ENCODE data around the gene TRAPPC6A. TPM values are rescaled to one million over a fixed set of nuclear protein-coding genes. Genes with fewer than 3 reads are reported as not detected.

Gene TRAPPC6A
- total and polyA plus RNA-seq, 2 of the 4 experiments (the other 2 are of a cell fraction), result 4.1 to 13.4 TPM

GRCh38 chr19:45172173-45172572 lies 5.9 kb downstream of the TRAPPC6A start:
- ChIA-PET CTCF (no interaction called here), POLR2A (ENCODE audit: unreplicated experiment) (no interaction called here)
- DNase-seq (no peak), ATAC-seq (ENCODE audit: low read depth) (no peak)
- Histone ChIP-seq H3K4me3 (ENCODE audit: insufficient read depth, low read depth, low read length) (no peak overlapping the region), H3K79me1 (ENCODE audit: low read depth in 1 of 2, low read length in 2 of 2) (peaks cover 0 to 3% of the 10 kb centered on the region in 2 experiments; a peak in 1 of 4 replicates), H3K4me1 (ENCODE audit: control insufficient read depth, insufficient read depth, low read length) (peaks cover 2% of the 10 kb centered on the region), H2AK9ac (replicated peaks; ENCODE audit: low read depth, low read length, poor library complexity) (no peak overlapping the region), H3K27me3 (ENCODE audit: control insufficient read depth, insufficient read depth, low read length) (peaks cover 2% of the 10 kb centered on the region; the same call in 1 of the 2 replicates), H3K36me3 (ENCODE audit: control insufficient read depth, insufficient read depth, low read length) (no peaks in the 10 kb centered on the region), H3K23ac (ENCODE audit: low read depth, low read length) (no peak overlapping the region), H2BK120ac (ENCODE audit: low read depth, low read length) (no peak overlapping the region), H2AK5ac (ENCODE audit: low read depth, low read length) (no peak overlapping the region), H2AFZ (replicated peaks; ENCODE audit: low read length, poor library complexity) (no peak overlapping the region), H3K18ac (ENCODE audit: low read depth, low read length) (no peak overlapping the region), H2BK5ac (ENCODE audit: low read depth, low read length, poor library complexity, severe bottlenecking) (no peak overlapping the region), H3K14ac (replicated peaks; ENCODE audit: low read depth, low read length) (no peak overlapping the region), H3K27ac (ENCODE audit: insufficient read depth, low read length) (no peak overlapping the region), H4K20me1 (ENCODE audit: insufficient read depth, low read length) (no peaks in the 10 kb centered on the region), H3K9me1 (ENCODE audit: insufficient read depth, low read length) (0 out of 2 replicates have a peak, but pooled peaks cover 3% of the 10 kb centered on the region), H4K5ac (ENCODE audit: low read depth, low read length) (no peak overlapping the region), H2BK20ac (ENCODE audit: low read depth, low read length) (no peak overlapping the region), H4K91ac (ENCODE audit: insufficient read depth, low read depth, low read length) (no peak overlapping the region), H3K56ac (ENCODE audit: extremely low read depth, insufficient read depth, low read length) (no peak overlapping the region), H2BK15ac (ENCODE audit: low read depth, low read length) (no peak overlapping the region), H3K4me2 (ENCODE audit: low read depth, low read length) (no peak overlapping the region), H3K9ac (ENCODE audit: low read depth, low read length) (no peak overlapping the region), H3K9me3 (ENCODE audit: control insufficient read depth, insufficient read depth, low read length) (no peaks in the 10 kb centered on the region), H3K4ac (ENCODE audit: low read depth, low read length) (no peak overlapping the region), H4K8ac (ENCODE audit: low read depth in 2 of 2, low read length in 2 of 2) (no peak overlapping the region)
- intact Hi-C loops (cut with micrococcal nuclease) (no loop called here), dilution Hi-C loops (cut with HindIII; ENCODE audit: low sequenced_read_pairs, unreplicated experiment) (no loop called here), in situ Hi-C loops (cut with MboI; ENCODE audit: low sequenced_read_pairs) (no loop called here)
- no CpG with 5 or more reads among the region's 4 CpGs for WGBS, 2 experiments (ENCODE audit: extremely low coverage in 2 of 2, insufficient read length in 1 of 2)
- BruUV-seq (replicated peaks), result no TSS peak
- TF ChIP-seq FOS (IDR thresholded peaks at IDR 0.05; ENCODE audit: low read depth, low read length), result no peak
- no peak for TF ChIP-seq NFE2L2 (IDR thresholded peaks at IDR 0.05; ENCODE audit: low read depth, low read length)
- TF ChIP-seq CTCF (conservative IDR thresholded peaks at IDR 0.05; ENCODE audit: low read depth, low read length), result no peak
- TF ChIP-seq BHLHE40 (IDR thresholded peaks at IDR 0.05; ENCODE audit: low read depth, low read length), result no peak
- no peak for TF ChIP-seq USF2 (IDR thresholded peaks at IDR 0.05; ENCODE audit: low read depth, low read length)
- TF ChIP-seq CHD1 (IDR thresholded peaks at IDR 0.05; ENCODE audit: low read depth, low read length), result no peak
- TF ChIP-seq CEBPB (IDR thresholded peaks at IDR 0.05; ENCODE audit: low read depth, low read length), result no peak
- no peak for TF ChIP-seq POLR2A (IDR thresholded peaks at IDR 0.05; ENCODE audit: low read depth, low read length)
- TF ChIP-seq, protein P1, sequence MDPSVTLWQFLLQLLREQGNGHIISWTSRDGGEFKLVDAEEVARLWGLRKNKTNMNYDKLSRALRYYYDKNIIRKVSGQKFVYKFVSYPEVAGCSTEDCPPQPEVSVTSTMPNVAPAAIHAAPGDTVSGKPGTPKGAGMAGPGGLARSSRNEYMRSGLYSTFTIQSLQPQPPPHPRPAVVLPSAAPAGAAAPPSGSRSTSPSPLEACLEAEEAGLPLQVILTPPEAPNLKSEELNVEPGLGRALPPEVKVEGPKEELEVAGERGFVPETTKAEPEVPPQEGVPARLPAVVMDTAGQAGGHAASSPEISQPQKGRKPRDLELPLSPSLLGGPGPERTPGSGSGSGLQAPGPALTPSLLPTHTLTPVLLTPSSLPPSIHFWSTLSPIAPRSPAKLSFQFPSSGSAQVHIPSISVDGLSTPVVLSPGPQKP (IDR thresholded peaks at IDR 0.05; ENCODE audit: borderline replicate concordance, low read depth, low read length), result no peak
- TF ChIP-seq RAD21 (IDR thresholded peaks at IDR 0.05; ENCODE audit: low read length), result no peak

Data from IMR-90 (cell line).